ENCODE data around the gene MRPS18B. TPM values are rescaled to one million over a fixed set of nuclear protein-coding genes. Genes with fewer than 3 reads are reported as not detected.

MRPS18B gene
- total and polyA plus RNA-seq, 2 donors (not counting 1 experiment from before 2014, with no cell fraction given), result 35.9 to 38.8 TPM

DNA sequence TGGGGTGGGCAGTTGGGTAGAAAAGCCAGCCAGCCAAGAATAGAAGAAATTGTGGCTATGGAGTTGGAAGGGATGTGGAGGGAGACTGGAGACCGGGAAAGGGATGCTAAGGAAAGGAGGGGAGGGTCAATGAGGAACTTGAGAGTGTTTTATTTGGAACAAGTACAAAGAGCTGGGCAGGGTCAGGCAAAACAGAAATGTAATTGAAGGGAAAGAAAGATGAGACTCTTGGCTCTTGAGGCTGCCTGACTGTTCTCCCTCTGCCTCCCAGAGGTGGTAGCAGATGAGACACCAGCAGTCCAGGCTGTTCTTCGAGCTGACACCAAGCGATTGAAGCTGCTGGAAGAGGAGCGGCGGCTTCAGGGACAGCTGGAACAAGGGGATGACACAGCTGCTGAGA lies 33.7 kb upstream of the MRPS18B start:
- DNase-seq (no peak), ATAC-seq (ENCODE audit: low read depth) (no peak)
- H3K9me3 ChIP-seq (ENCODE audit: control extremely low read depth in 1 of 3, control insufficient read depth in 2 of 3, insufficient read depth in 1 of 3, low read length in 2 of 3), result no peaks in the 10 kb centered on the region
- Mint-ChIP-seq H3K4me3 (no peak overlapping the region), H3K27ac (no peak overlapping the region), H3K4me1 (no peaks in the 10 kb centered on the region), H3K9me3 (ENCODE audit: insufficient read depth) (no peaks in the 10 kb centered on the region), H3K27me3 (no peaks in the 10 kb centered on the region)
- WGBS (ENCODE audit: insufficient coverage), result 100% methylated on average over 5 of the region's 5 CpGs
- H3K4me1 ChIP-seq (ENCODE audit: control insufficient read depth in 2 of 2, insufficient read depth in 2 of 2, low read length in 2 of 2), result no peaks in the 10 kb centered on the region
- no peak overlapping the region for H3K27ac ChIP-seq (ENCODE audit: low read length in 2 of 2)
- H3K4me2 ChIP-seq (replicated peaks; ENCODE audit: low read depth, low read length, poor library complexity, severe bottlenecking), result no peak overlapping the region
- TF ChIP-seq EZH2 (IDR thresholded peaks at IDR 0.05; ENCODE audit: borderline replicate concordance, insufficient read depth, low read depth, low read length, poor library complexity, severe bottlenecking), result no peak
- TF ChIP-seq, protein P1, sequence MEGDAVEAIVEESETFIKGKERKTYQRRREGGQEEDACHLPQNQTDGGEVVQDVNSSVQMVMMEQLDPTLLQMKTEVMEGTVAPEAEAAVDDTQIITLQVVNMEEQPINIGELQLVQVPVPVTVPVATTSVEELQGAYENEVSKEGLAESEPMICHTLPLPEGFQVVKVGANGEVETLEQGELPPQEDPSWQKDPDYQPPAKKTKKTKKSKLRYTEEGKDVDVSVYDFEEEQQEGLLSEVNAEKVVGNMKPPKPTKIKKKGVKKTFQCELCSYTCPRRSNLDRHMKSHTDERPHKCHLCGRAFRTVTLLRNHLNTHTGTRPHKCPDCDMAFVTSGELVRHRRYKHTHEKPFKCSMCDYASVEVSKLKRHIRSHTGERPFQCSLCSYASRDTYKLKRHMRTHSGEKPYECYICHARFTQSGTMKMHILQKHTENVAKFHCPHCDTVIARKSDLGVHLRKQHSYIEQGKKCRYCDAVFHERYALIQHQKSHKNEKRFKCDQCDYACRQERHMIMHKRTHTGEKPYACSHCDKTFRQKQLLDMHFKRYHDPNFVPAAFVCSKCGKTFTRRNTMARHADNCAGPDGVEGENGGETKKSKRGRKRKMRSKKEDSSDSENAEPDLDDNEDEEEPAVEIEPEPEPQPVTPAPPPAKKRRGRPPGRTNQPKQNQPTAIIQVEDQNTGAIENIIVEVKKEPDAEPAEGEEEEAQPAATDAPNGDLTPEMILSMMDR (IDR thresholded peaks at IDR 0.05), result no peak
- H2AFZ ChIP-seq (ENCODE audit: insufficient read depth, low read depth, low read length, poor library complexity, severe bottlenecking), result no peak overlapping the region
- no peaks in the 10 kb centered on the region for H3K27me3 ChIP-seq (replicated peaks in 1 of 4; ENCODE audit: control extremely low read depth in 1 of 4, control insufficient read depth in 3 of 4, insufficient read depth in 4 of 4, low read length in 3 of 4)
- CTCF ChIA-PET, result interaction anchor here (1.3 to 3.9 kb wide), 3 partner anchors 14 to 104 kb away, joined by 4 to 17 read pairs (median 7); no protein-coding TSS in a partner anchor
- H3K79me2 ChIP-seq (ENCODE audit: control insufficient read depth, insufficient read depth, low read length), result peaks cover 19% of the 10 kb centered on the region
- POLR2A ChIA-PET, result no interaction called here
- no peak overlapping the region for H3K9ac ChIP-seq (ENCODE audit: low read length)
- peaks cover 4 to 85% of the 10 kb centered on the region in 2 experiments for H3K36me3 ChIP-seq (replicated peaks in 1 of 2; ENCODE audit: control extremely low read depth in 1 of 2, control insufficient read depth in 1 of 2, extremely low read depth in 1 of 2, insufficient read depth in 2 of 2, low read length in 1 of 2)
- peaks cover 11% of the 10 kb centered on the region for H4K20me1 ChIP-seq (ENCODE audit: control insufficient read depth, insufficient read depth, low read length, poor library complexity, severe bottlenecking)
- H3K4me3 ChIP-seq (ENCODE audit: control extremely low read depth in 1 of 5, extremely low read depth in 1 of 5, insufficient read depth in 1 of 5, low read depth in 2 of 5, low read length in 4 of 5), result no peak overlapping the region
- intact Hi-C loops (cut with micrococcal nuclease), result no loop called here

DNA sequence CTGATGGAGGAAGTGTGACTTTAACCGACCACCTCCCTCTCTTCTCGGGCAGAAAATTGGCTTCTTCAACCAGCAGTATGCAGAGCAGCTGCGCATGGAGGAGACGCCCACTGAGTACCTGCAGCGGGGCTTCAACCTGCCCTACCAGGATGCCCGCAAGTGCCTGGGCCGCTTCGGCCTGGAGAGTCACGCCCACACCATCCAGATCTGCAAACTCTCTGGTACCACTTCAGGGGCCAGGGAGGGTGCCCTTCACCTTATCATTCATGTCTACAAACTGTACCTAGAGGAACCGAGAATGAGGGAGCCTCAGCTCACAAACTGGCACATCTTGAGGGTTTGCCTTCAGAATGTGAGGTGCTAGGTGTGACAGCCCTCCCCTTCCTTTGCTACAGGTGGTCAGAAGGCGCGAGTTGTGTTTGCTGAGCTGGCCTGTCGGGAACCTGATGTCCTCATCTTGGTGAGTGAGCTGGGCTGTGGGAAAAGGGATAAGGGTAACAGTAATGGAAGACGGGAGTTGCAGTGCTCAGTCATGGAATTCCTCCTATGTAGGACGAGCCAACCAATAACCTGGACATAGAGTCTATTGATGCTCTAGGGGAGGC lies 27.8 kb upstream of the MRPS18B start:
- no peak overlapping the region for H2AFZ ChIP-seq (ENCODE audit: insufficient read depth, low read depth, low read length, poor library complexity, severe bottlenecking)
- no peak overlapping the region for H3K4me2 ChIP-seq (replicated peaks; ENCODE audit: low read depth, low read length, poor library complexity, severe bottlenecking)
- ATAC-seq (ENCODE audit: low read depth) (no peak), DNase-seq (no peak)
- H4K20me1 ChIP-seq (ENCODE audit: control insufficient read depth, insufficient read depth, low read length, poor library complexity, severe bottlenecking), result peaks cover 16% of the 10 kb centered on the region
- H3K9ac ChIP-seq (ENCODE audit: low read length), result no peak overlapping the region
- 94% methylated on average over 12 of the region's 15 CpGs for WGBS (ENCODE audit: insufficient coverage)
- H3K4me1 ChIP-seq (ENCODE audit: control insufficient read depth in 2 of 2, insufficient read depth in 2 of 2, low read length in 2 of 2), result no peaks in the 10 kb centered on the region
- H3K9me3 ChIP-seq (ENCODE audit: control extremely low read depth in 1 of 3, control insufficient read depth in 2 of 3, insufficient read depth in 1 of 3, low read length in 2 of 3), result no peaks in the 10 kb centered on the region
- Mint-ChIP-seq H3K27me3 (no peaks in the 10 kb centered on the region), H3K9me3 (ENCODE audit: insufficient read depth) (no peaks in the 10 kb centered on the region), H3K27ac (no peak overlapping the region), H3K4me1 (no peaks in the 10 kb centered on the region), H3K4me3 (no peak overlapping the region)
- intact Hi-C loops (cut with micrococcal nuclease), result no loop called here
- H3K36me3 ChIP-seq (replicated peaks in 1 of 2; ENCODE audit: control extremely low read depth in 1 of 2, control insufficient read depth in 1 of 2, extremely low read depth in 1 of 2, insufficient read depth in 2 of 2, low read length in 1 of 2), result peaks cover 15 to 69% of the 10 kb centered on the region in 2 experiments
- no peaks in the 10 kb centered on the region for H3K27me3 ChIP-seq (replicated peaks in 1 of 4; ENCODE audit: control extremely low read depth in 1 of 4, control insufficient read depth in 3 of 4, insufficient read depth in 4 of 4, low read length in 3 of 4)
- ChIA-PET POLR2A (interaction anchor here (0.7 to 0.8 kb wide), 2 partner anchors 19 to 100 kb away, joined by 3 read pairs; partner anchors contain the start of gene ABCF1), CTCF (interaction anchor here (1.4 to 12.2 kb wide), 5 partner anchors 45 to 106 kb away, joined by 4 to 295 read pairs (median 4); partner anchors contain the start of gene DHX16)
- H3K79me2 ChIP-seq (ENCODE audit: control insufficient read depth, insufficient read depth, low read length), result peaks cover 14% of the 10 kb centered on the region
- no peak overlapping the region for H3K4me3 ChIP-seq (ENCODE audit: control extremely low read depth in 1 of 5, extremely low read depth in 1 of 5, insufficient read depth in 1 of 5, low read depth in 2 of 5, low read length in 4 of 5)
- TF ChIP-seq, protein P1 (IDR thresholded peaks at IDR 0.05), result no peak
- TF ChIP-seq EZH2 (IDR thresholded peaks at IDR 0.05; ENCODE audit: borderline replicate concordance, insufficient read depth, low read depth, low read length, poor library complexity, severe bottlenecking), result no peak
- no peak overlapping the region for H3K27ac ChIP-seq (ENCODE audit: low read length in 2 of 2)
